Gastroesophageal sphincter (tissue), 4 donors: ENCODE results near the gene GADL1. TPM values are rescaled to one million over a fixed set of nuclear protein-coding genes. Genes with fewer than 3 reads are reported as not detected.
A peak's percentile ranks its signal among the peaks of the same experiment; 100 is the strongest.

Experiments used
- ATAC-seq: fragments of 150-250 bp; one replicate; pipeline ENCODE4 v1.9.1; 2016; ENCODE audit warnings: mild to moderate bottlenecking, moderate library complexity
- H3K27ac ChIP-seq, 4 donors: fragments of 200-600 bp; sonication (generic) in 3 of 4; 1 replicate in 3 of 4; 2 replicates in 1 of 4; pipeline ENCODE4 v1.5.1; 2016 to 2019
- H3K27me3 ChIP-seq: fragments of 200-600 bp; sonication (generic); one replicate; pipeline ENCODE4 v1.5.1; 2019
- H3K36me3 ChIP-seq, 2 donors: fragments of 200-600 bp; sonication (generic); one replicate each; pipeline ENCODE4 v1.5.1; 2019; ENCODE audit warnings: control low read depth in 1 of 2
- H3K4me1 ChIP-seq, 3 donors: fragments of 200-600 bp; sonication (generic); 1 replicate in 2 of 3; 2 replicates in 1 of 3; pipeline ENCODE4 v1.5.1; 2016 to 2019; ENCODE audit warnings: control low read depth in 2 of 3
- H3K4me3 ChIP-seq, 2 donors: fragments of 200-600 bp; sonication (generic); one replicate each; pipeline ENCODE4 v1.5.1; 2019; ENCODE audit warnings: mild to moderate bottlenecking in 1 of 2, moderate library complexity in 1 of 2
- H3K9me3 ChIP-seq, 3 donors: fragments of 200-600 bp; sonication (generic); one replicate each; pipeline ENCODE4 v1.5.1; 2017 to 2019; ENCODE audit warnings: control low read depth in 2 of 3
- CTCF ChIP-seq, 4 experiments: fragments of 200-600 bp in 2 of 4; fragments of 450-650 bp in 2 of 4; sonication (generic) in 1 of 4; IDR thresholded peaks; one replicate each; pipeline ENCODE4 v1.5.1; 2017 to 2019; ENCODE audit warnings: antibody characterized with exemption in 4 of 4, mild to moderate bottlenecking in 2 of 4, moderate library complexity in 2 of 4
- EP300 ChIP-seq: sonication (generic); formaldehyde crosslinking; IDR thresholded peaks from one replicate; pipeline ENCODE4 v1.6.1; 2017; ENCODE audit warnings: antibody characterized with exemption, mild to moderate bottlenecking
- POLR2A ChIP-seq, 2 donors: fragments of 450-650 bp; IDR thresholded peaks; one replicate each; pipeline ENCODE4 v1.6.1; 2017; ENCODE audit warnings: antibody characterized with exemption in 2 of 2, mild to moderate bottlenecking in 2 of 2, moderate library complexity in 1 of 2
- POLR2AphosphoS5 ChIP-seq: sonication (generic); formaldehyde crosslinking; IDR thresholded peaks from one replicate; pipeline ENCODE4 v1.6.1; 2017; ENCODE audit warnings: antibody characterized with exemption
- WGBS, 2 donors: methylation state at CpG; one replicate each; pipeline ENCODE4 v1.1.5; 2018; ENCODE audit warnings: low coverage in 1 of 2; 5-methylcytosine and 5-hydroxymethylcytosine counted together
- total RNA-seq, 4 donors: library from RNA; depleted of rRNA; stranded (reverse); fragments of >200 nt; gene quantifications; one replicate each; pipeline ENCODE4 v1.1.0, GENCODE V29; 2016

The GADL1 gene
- total RNA-seq, 4 donors from 2014 or later: 2.2 to 20.9 (median 3.9) TPM

GRCh38 chr3:30690199-30690598, 204.3 kb downstream of the GADL1 start:
- Histone ChIP-seq H3K27ac (peak overlapping the region; percentile 73 to 83 (median 78)), H3K4me3 (no peak overlapping the region), H3K4me1 (peaks cover 42 to 94% (median 53%) of the 10 kb centered on the region in 3 donors), H3K36me3 (peaks cover 12 to 73% of the 10 kb centered on the region in 2 donors), H3K9me3 (no peaks in the 10 kb centered on the region), H3K27me3 (no peaks in the 10 kb centered on the region)
- ATAC-seq: no peak
- TF ChIP-seq POLR2A (IDR thresholded peaks at IDR 0.05) (no peak), CTCF (IDR thresholded peaks at IDR 0.05) (no peak), POLR2AphosphoS5 (no peak), EP300 (no peak)
- 60 to 67% methylated on average over 2 of the region's 2 CpGs for WGBS, 2 donors

- no peak for TF ChIP-seq CTCF (IDR thresholded peaks at IDR 0.05)
- no peak for TF ChIP-seq POLR2AphosphoS5
- Histone ChIP-seq H3K4me1 (peaks cover 47 to 100% (median 60%) of the 10 kb centered on the region in 3 donors), H3K9me3 (no peaks in the 10 kb centered on the region), H3K27ac (peak overlapping the region; percentile 73 to 83 (median 78)), H3K27me3 (no peaks in the 10 kb centered on the region), H3K4me3 (no peak overlapping the region), H3K36me3 (peaks cover 12 to 62% of the 10 kb centered on the region in 2 donors)
- WGBS, 2 donors: 13 to 15% methylated on average over 8 to 10 of the region's 10 CpGs
- no peak for ATAC-seq
Measured at GRCh38 chr3:30688776-30689641, 205.5 kb downstream of the GADL1 start.

GRCh38 chr3:30687930-30688570, 206.4 kb downstream of the GADL1 start:
- Histone ChIP-seq H3K4me3 (no peak overlapping the region), H3K9me3 (no peaks in the 10 kb centered on the region), H3K27ac (peak overlapping the region; percentile 24 to 79 (median 75)), H3K27me3 (no peaks in the 10 kb centered on the region), H3K4me1 (peaks cover 54 to 100% (median 64%) of the 10 kb centered on the region in 3 donors), H3K36me3 (peaks cover 12 to 58% of the 10 kb centered on the region in 2 donors)
- WGBS, 2 donors: 83 to 98% methylated on average over 5 to 7 of the region's 8 CpGs
- ATAC-seq: no peak
- TF ChIP-seq CTCF (IDR thresholded peaks at IDR 0.05) (no peak), POLR2A (IDR thresholded peaks at IDR 0.05) (no peak), POLR2AphosphoS5 (no peak), EP300 (no peak)

GRCh38 chr3:30686799-30687198, 207.7 kb downstream of the GADL1 start:
- H3K4me3 ChIP-seq: no peak overlapping the region
- H3K9me3 ChIP-seq: no peaks in the 10 kb centered on the region
- peaks cover 12 to 45% of the 10 kb centered on the region in 2 donors for H3K36me3 ChIP-seq
- ATAC-seq: no peak
- TF ChIP-seq POLR2AphosphoS5: no peak
- peak overlapping the region in 2 of 4 donors; percentile 16 to 77 for H3K27ac ChIP-seq
- H3K4me1 ChIP-seq: peaks cover 66 to 100% (median 66%) of the 10 kb centered on the region in 3 donors
- WGBS, 2 donors: 21 to 69% methylated on average over 2 of the region's 2 CpGs
- H3K27me3 ChIP-seq: no peaks in the 10 kb centered on the region

- 82 to 100% methylated on average over 2 of the region's 2 CpGs for WGBS, 2 donors
- H3K9me3 ChIP-seq: no peaks in the 10 kb centered on the region
- H3K27ac ChIP-seq: peak overlapping the region; percentile 16 to 77 (median 34)
- H3K4me3 ChIP-seq: no peak overlapping the region
- TF ChIP-seq POLR2A (IDR thresholded peaks at IDR 0.05) (no peak), CTCF (IDR thresholded peaks at IDR 0.05) (no peak), POLR2AphosphoS5 (no peak), EP300 (no peak)
- no peak for ATAC-seq
- no peaks in the 10 kb centered on the region for H3K27me3 ChIP-seq
- H3K4me1 ChIP-seq: peaks cover 66 to 100% (median 67%) of the 10 kb centered on the region in 3 donors
- peaks cover 12 to 39% of the 10 kb centered on the region in 2 donors for H3K36me3 ChIP-seq
Measured at GRCh38 chr3:30686176-30686575, 208.3 kb downstream of the GADL1 start.
